GM18867 (cell line): ENCODE results near the gene FAM83G.
"Not testable (repeated sequence)": the region's sequence is repeated elsewhere in the genome, so short reads cannot be mapped to it uniquely, and the experiment has no call there.

Source experiments
- ATAC-seq: cut with Tn5 transposase; IDR thresholded peaks from one replicate; pipeline ENCODE4 v1.9.1; 2021; ENCODE audit warnings: mild to moderate bottlenecking, moderate library complexity; ENCODE audit not compliant: unreplicated experiment

The FAM83G gene, protein sequence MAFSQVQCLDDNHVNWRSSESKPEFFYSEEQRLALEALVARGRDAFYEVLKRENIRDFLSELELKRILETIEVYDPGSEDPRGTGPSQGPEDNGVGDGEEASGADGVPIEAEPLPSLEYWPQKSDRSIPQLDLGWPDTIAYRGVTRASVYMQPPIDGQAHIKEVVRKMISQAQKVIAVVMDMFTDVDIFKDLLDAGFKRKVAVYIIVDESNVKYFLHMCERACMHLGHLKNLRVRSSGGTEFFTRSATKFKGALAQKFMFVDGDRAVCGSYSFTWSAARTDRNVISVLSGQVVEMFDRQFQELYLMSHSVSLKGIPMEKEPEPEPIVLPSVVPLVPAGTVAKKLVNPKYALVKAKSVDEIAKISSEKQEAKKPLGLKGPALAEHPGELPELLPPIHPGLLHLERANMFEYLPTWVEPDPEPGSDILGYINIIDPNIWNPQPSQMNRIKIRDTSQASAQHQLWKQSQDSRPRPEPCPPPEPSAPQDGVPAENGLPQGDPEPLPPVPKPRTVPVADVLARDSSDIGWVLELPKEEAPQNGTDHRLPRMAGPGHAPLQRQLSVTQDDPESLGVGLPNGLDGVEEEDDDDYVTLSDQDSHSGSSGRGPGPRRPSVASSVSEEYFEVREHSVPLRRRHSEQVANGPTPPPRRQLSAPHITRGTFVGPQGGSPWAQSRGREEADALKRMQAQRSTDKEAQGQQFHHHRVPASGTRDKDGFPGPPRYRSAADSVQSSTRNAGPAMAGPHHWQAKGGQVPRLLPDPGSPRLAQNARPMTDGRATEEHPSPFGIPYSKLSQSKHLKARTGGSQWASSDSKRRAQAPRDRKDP

DNA sequence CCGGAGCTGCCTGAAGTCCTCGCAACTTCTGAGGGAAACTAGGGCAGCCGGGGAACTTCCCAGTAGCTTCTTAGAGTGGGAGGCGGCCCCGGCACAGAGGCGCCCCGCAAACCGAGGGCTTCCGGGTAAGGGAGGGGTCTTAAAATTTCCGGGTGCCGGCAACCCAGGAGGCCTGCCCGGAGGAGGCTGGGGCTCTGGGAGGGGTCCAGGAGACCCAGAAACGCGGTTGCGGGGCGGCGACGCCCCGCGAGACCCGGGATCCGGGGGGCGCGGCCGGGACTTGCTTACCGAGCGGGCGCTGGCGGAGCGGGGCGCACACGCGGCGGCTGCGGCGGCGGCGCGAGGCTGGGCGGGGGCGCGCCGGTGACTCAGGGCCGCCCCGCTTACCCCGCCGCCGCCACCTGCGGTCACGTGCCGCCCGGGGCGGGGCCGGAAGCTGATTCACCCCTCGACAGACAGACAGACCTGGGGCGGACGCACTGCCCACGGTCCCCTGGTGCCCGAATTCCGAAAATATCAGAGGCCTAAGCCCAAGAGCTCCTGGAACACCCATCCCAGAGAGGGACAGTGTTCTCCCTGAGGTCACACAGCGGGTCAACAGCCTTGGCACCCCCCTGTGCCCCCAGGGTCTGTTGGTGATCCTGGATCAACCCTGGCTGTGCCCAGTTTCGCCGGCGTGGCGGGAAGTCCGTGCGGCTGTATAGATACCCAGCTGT lies at the start of gene FAM83G:
Gene FAM83G, minus strand, starts transcription at position 344 of the 716 bp plus-strand sequence. CDS start 723 bp downstream, outside the sequence.
- peak; percentile 71 for ATAC-seq

DNA sequence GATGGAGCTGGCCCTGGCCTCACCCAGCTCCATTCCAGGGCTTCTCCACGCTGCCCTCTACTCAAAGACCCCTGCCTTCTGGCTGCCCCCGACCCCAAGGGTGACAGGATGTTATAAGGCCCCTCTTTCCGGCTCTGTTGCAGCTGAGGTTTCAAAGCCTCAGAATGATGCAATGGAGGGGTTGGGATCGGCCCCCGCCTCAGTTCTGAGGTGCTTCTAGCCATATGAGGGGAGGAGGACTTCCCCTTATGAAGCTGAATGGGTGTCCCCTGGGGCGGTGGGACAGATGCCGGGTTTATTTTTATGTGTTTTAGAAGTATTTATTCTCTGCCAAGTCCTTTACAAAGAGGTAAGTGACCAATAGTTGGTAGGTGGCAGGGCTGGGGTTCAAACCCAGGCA lies 44.3 kb upstream of the FAM83G start:
- not testable (repeated sequence) for ATAC-seq

DNA sequence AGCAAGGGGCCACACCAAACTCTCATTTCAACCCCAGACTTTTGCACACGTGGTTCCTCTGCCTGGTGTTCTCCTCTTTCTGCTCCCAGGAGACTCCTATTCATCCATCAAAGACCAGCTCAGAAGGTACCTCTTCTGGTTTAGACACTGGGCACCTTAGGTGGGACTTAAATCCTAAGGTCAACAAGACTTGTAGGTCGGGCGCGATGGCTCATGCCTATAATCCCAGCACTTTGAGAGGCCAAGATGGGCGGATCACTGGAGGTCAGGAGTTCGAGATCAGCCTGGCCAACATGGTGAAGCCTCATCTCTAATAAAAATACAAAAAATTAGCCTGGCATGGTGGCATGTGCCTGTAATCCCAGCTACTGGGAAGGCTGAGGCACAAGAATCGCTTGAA lies 42.9 kb upstream of the FAM83G start:
- not testable (repeated sequence) for ATAC-seq

DNA sequence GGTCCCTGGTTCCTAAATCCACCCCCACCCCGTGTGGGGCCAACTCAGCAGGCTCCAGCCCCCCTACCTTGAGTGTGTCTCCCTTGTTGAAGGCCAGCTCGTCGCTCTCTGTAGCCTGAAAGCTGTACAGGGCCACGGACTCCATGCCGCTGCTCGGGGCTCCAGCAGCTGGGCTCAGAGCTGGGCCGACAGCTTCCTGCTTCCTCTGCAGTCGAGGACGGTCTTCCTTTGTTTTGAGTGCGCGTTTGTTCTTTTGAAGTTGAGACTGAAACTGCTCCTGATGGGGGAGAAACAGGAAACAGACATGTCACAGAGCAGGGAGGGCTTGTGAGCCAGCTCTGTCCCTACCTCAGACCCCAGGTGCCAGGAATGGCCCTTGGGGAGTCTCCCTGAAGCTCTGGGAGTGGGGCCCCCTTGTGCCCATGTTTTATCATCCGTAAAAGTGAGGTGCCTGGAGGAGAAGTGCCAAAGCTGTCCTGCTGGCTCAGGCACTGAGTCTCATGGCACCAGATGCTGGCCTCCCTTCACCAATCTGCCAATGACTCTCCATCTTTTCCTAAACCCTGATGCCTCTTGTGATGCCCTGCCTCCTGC lies 42.3 kb upstream of the FAM83G start, which contains the start of gene GRAP:
Gene GRAP, minus strand, starts transcription at position 176 of the 594 bp plus-strand sequence. Its CDS starts 31 bp downstream, at position 145.
- not testable (repeated sequence) for ATAC-seq

DNA sequence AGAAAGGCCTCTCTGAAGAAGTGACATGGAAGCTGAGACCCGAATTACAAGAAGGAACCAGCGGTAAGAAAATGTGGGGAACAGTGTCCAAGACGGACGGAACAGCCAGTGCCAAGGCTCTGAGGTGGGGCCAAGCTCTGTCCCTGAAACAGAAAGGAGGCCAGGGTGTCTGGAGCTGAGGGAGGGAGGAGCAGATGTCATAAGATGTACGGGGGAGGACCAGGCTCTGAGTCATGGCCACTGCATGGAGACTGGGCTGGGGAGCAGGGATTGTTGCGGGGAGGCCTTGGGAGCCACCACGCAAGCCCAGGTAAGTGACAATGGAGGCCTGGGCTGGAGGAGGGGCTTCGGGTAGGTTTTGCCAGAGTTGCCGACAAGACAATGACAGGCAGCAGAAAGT lies 40.1 kb upstream of the FAM83G start:
- not testable (repeated sequence) for ATAC-seq

DNA sequence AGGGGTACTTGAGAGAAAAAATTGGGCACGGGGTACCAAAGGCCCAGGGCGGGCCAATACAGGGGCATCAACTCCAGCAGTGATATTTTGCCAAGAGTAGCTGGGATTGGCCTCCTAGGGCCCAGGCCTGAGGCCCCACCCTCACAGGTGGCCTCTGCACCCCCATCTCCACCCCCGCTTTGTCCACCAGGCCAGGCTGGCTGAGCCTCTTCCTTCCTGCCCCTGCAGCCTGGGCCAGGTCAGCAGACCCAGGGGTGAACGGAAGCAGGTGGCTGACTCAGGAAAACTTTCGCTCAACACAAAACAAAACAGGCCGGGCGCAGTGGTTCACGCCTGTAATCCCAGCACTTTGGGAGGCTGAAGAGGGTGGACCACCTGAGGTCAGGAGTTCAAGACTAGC lies 38.5 kb upstream of the FAM83G start:
- not testable (repeated sequence) for ATAC-seq

DNA sequence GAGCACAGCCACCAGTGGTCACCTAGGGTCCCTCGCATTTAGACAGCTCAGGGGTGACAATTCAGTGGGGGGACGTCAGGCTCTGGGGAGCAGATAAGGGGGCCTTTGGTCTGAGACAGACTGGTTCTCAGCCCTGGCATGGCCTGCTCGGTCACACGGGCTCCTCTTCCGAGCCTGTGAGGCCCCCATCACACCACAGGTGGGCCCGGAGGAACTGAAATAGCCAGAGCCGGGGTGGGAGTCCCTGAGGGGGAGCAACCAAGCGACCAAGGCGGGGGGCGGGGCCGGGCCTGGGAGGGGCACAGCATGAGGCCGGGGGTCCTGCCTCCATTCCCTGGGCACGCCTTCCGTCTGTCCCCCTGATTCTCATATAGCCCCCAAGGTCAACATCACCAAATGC lies 37.8 kb upstream of the FAM83G start:
- ATAC-seq = not testable (repeated sequence)

DNA sequence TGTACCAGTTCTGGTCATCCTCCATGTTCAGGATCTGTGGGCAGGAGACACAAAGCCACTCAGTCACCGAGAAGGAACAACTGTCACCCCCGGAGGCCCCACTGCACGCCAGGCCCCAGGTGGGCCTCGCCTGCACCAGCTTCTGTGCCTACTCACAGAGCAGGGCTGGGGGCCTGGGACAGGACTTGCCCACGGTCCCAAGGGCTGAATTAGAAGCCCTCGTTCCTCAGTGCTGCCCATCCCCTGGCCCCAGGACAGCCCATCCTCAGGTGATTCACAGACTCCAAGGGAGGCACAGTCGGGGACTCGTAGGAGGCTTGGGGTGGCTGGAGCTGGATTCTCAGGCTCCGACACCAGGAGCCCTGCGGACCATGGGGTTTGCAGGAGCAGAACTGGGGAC lies 37.3 kb upstream of the FAM83G start:
- ATAC-seq = not testable (repeated sequence)

DNA sequence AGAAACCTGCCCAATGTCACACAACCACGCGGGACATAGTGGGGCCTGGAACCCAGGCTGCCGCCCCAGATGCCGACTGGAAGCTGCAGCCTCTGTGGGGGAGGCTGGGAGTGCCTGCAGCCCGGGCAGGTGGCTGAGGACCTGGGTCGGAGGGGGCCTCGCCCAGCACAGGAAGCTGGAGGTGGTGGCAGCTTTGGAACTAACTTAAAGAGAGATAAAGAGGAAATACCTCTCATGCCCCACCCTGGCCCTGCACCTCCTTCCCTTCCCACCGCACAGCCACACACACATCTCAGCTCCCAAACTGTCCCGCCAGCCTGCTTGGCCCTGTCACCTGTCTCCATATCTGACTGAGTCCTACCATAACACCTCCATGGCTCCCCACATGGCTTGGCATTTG lies 35.8 kb upstream of the FAM83G start:
- ATAC-seq = not testable (repeated sequence)

DNA sequence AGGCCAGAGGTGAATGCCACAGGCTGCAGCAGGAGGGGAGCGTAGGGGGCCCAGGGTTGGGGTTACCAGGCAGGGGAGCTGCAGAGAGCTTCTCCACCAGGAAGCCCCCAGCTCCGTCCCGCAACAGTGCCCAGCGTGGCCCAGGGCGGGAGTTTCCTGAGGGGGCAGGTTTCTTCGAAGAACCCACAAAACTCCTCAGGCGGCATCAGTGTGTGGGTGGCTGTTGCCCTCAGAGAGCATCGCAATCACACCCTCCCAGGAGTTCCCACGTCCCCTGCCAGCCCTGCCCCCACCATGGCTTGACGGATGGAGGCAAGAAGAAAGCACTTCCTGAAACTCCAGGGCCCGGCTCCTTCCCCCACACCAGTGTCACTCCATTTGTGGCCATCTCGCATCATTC lies 34.2 kb upstream of the FAM83G start:
- ATAC-seq = not testable (repeated sequence)

DNA sequence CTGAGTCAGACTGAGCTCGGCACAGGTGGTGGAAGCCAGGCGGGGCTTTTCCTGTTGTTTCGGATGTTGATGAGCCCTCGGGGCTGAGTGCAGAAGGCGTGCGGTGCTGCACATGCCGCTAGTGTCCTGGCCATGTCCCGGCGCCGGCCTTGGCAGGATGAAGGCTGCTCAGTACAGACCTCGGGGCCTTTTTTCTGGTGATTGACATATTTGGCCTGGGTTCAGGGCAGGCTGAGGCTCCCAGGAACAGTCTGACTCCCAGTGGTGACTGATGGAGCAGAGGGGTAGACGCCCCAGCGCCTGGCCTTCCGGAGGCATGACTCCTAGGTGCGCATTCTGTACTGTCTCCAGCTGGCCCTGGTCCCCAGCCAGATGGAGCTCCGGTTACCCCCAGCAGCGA lies 33.4 kb upstream of the FAM83G start:
- ATAC-seq = not testable (repeated sequence)

DNA sequence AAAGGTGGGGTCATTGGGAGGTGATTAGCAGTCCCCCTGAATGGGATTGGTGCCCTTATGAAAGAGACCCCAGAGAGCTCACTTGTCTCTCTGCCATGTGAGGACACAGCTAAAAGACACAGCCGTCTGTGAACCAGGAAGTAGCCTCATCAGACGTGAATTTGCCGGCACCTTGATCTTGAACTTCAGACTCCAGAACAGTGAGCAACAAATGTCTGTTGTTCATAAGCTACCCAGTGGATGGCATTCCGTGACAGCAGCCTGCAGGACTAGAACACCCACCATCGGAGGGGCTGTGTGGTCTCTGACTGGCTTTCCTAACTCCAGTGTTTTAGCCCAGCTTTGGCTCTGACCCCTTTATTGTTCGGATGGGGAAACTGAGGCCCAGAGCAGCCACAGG lies 33.0 kb upstream of the FAM83G start:
- ATAC-seq = not testable (repeated sequence)

DNA sequence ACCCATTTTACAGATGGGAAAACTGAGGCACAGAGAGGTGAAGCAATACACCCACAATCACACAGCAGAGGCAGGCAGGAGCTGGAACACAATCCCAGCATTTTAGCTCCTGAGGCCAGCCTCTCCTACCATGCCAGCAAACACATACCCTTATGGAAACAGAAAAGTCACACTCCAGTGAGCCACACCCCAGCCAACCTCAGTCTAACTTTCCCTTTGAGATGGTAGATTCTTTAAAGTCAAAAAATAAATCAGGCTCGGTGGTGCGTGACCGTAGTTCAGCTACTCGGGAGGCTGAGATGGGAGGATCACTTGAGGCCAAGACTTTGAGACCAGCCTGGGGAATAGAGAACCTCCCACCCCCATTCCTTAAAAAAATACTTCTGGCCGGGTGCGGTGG lies 31.6 kb upstream of the FAM83G start:
- not testable (repeated sequence) for ATAC-seq

DNA sequence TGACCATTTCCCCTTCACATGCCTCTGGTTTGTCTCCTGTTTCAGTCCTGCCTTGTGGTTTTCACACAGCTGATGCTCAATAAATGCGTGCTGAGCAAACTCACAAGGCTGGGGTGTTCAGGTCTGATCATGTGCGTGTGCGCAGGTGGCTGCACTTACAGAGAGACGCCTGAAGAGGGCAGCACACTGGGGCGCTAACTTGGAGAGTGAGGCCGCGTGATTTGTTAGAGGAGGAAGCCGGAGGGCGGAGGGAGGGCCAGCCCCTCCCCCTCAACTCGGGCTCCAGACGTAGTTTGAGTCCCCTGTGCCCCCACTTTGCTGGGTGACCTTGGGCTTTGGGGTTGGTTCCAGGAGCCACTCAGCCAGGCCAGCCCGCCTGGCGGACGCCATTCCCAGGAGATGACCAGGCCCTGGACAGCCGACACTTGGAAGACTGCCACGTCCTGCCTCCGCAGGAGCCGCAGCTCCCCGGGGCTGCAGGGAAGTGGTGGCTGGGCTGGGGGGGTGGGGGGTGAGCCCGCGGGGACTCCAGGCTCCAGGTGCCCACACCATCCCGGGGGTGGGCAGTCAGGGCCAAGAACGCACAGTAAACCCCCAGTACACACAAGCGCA lies 27.9 kb upstream of the FAM83G start:
- ATAC-seq = peak; percentile 58

DNA sequence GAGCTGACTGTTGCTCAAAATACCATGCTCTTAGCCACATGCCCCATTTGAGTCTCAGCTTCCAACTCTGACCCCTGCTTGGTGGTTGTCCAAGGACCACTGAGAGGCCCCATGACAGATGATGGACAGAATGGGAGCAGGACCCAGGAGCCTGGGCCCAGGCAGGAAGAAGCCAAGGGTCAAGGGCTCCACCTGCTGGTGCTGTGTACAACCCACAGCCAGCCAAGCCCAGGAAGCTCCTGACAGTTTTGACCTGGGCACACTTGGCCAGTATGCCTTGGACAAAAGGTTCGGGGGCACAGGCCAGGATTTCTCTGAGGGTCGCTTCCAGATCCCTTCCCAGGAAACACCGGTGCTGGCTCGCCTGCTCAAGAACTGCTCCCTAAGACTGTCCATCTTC lies 27.2 kb upstream of the FAM83G start:
- ATAC-seq = peak; percentile 42

DNA sequence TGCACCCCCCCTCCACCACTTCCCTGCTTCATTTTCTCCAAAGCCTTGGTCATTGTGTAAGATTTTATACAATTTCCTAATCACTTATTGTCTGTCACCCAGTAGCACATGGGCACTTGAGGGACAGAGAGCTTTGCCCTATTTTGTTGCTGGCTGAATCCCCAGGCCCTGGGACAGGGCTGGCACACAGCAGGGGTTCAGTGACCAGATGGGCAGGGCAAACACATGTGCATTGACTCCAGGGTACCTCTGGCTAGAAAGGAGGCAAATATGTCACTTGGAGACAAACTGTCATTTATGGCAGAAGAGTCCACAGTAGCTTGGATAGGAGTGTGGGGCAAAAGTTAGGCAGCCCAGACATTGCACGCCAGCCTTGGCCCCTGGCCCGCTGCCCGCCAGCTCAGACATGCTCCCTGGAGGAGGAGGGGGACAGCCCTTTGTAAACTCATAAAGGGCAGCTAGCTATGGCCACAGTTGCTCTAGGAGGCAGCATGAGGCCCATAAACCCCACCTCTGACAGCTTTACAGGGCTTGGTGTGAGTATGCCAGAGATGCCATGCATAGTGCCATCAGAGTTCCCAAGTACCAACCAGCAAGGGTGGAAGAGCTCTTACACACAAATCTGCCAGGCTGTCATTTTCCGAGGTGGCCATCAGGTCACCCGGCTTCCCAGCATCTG lies 26.3 kb upstream of the FAM83G start:
- not testable (repeated sequence) for ATAC-seq

DNA sequence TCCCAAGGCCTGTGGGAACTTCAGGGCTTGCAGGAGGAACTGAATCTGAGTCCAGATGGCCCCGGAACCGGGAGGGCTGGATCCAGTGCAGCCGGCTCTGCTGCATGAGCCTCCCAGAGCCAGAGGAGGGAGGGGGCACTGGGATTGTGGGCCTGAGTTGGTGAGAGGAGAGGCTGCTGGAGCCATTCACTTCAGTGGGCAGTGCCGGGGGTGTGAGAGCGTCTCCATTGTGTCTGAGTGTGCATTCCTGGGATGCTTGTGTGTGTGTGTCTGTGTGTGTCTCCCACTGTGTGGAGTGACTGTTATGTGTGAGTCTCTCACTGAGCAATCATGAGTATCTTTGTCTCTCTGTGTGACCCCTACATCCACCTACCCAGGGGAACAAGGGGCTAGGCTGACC lies 25.2 kb upstream of the FAM83G start:
- ATAC-seq = not testable (repeated sequence)

DNA sequence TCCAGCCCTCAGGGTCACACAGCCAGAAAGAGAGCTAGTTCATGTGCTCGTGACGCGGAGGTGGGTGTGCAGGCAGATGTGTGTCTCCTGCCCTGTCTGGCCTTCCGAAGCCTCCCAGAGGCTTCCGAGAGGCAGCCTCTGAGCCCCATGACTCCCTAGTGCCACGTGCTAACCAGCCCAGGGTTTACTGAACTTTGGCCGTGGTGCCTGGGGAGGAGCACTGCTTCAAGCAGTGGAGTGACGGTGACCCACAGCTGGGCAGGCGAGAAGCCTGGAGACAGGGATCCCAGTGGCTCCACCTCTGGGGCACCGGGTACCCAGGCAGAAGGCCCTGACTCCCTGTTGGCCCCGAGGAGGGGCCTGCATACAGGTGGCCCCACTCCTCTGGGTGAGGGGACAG lies 24.1 kb upstream of the FAM83G start:
- not testable (repeated sequence) for ATAC-seq
